Thoracic aorta (tissue), 2 donors: ENCODE data around the gene TRIM43. TPM values are rescaled to one million over a fixed set of nuclear protein-coding genes. Genes with fewer than 3 reads are reported as not detected.

ENCODE experiments used
- total RNA-seq, 2 donors: library from RNA; depleted of rRNA; stranded (reverse); fragments of >200 nt; gene quantifications; one replicate each; pipeline versions ENCODE4 v1.1.0 to v1.2.3, GENCODE V29; 2016

Gene TRIM43
- total RNA-seq, 2 donors from 2014 or later: not detected

Other genes with a start within 250 kb of the TRIM43 start
- 10 to 100 TPM; 11.7 to 23.6 TPM for gene FAHD2A, start 189.3 kb upstream of the TRIM43 start, total RNA-seq
- gene TRIM43B, start 107.2 kb upstream of the TRIM43 start, total RNA-seq: not detected